Measurements from ENCODE around the gene TOP1.

The TOP1 gene

GRCh38 chr20:41038149-41038877 lies 9.7 kb downstream of the TOP1 start:
- no peak for DNase-seq (ENCODE audit: low read depth)

- DNase-seq (ENCODE audit: low read depth) = no peak
These were observed 10.3 kb downstream of the TOP1 start for GRCh38 chr20:41038878-41039404.

- DNase-seq (ENCODE audit: low read depth) = no peak
These were observed 12.2 kb downstream of the TOP1 start for GRCh38 chr20:41040855-41041254.

GRCh38 chr20:41041693-41042092 lies 13.1 kb downstream of the TOP1 start:
- DNase-seq (ENCODE audit: low read depth) = no peak

GRCh38 chr20:41044409-41045062 lies 15.9 kb downstream of the TOP1 start:
- no peak for DNase-seq (ENCODE audit: low read depth)

GRCh38 chr20:41045671-41046070 lies 17.0 kb downstream of the TOP1 start:
- no peak for DNase-seq (ENCODE audit: low read depth)

GRCh38 chr20:41046716-41047115 lies 18.1 kb downstream of the TOP1 start:
- DNase-seq (ENCODE audit: low read depth) = no peak

- no peak for DNase-seq (ENCODE audit: low read depth)
These were observed 18.8 kb downstream of the TOP1 start for GRCh38 chr20:41047279-41047974.

GRCh38 chr20:41047975-41048305 lies 19.3 kb downstream of the TOP1 start:
- DNase-seq (ENCODE audit: low read depth) = no peak

- no peak for DNase-seq (ENCODE audit: low read depth)
These were observed 20.1 kb downstream of the TOP1 start for GRCh38 chr20:41048461-41049301.

GRCh38 chr20:41049451-41049850 lies 20.8 kb downstream of the TOP1 start:
- no peak for DNase-seq (ENCODE audit: low read depth)

GRCh38 chr20:41050361-41051008 lies 21.9 kb downstream of the TOP1 start:
- no peak for DNase-seq (ENCODE audit: low read depth)

GRCh38 chr20:41051009-41051825 lies 22.6 kb downstream of the TOP1 start:
- no peak for DNase-seq (ENCODE audit: low read depth)

- DNase-seq (ENCODE audit: low read depth) = no peak
These were observed 24.3 kb downstream of the TOP1 start for GRCh38 chr20:41052742-41053419.

- DNase-seq (ENCODE audit: low read depth) = no peak
These were observed 25.6 kb downstream of the TOP1 start for GRCh38 chr20:41054070-41054846.

- no peak for DNase-seq (ENCODE audit: low read depth)
These were observed 26.2 kb downstream of the TOP1 start for GRCh38 chr20:41054847-41055230.

GRCh38 chr20:41055679-41056078 lies 27.1 kb downstream of the TOP1 start:
- no peak for DNase-seq (ENCODE audit: low read depth)

GRCh38 chr20:41057999-41058673 lies 29.5 kb downstream of the TOP1 start:
- no peak for DNase-seq (ENCODE audit: low read depth)

Data from activated T-helper 9 cell treated with anti-CD3 and anti-CD28 coated beads, Interleukin-2, amount 50 U/mL, for 16 hours (primary cell).